COR-L47 (cell line): ENCODE data around the gene IGSF9B.
"Not testable (repeated sequence)": the region's sequence is repeated elsewhere in the genome, so short reads cannot be mapped to it uniquely, and the experiment has no call there.

Source experiments
- DNase-seq: peaks from one replicate; lab custom pipeline; 2025; lab: John Stamatoyannopoulos, UW

The IGSF9B gene

GRCh38 chr11:133956650-133957633, at the start of gene IGSF9B:
Gene IGSF9B, minus strand, starts transcription at chr11:133956968. Its CDS starts 214 bp downstream, at chr11:133956754.
- peak; percentile 87 for DNase-seq

DNA sequence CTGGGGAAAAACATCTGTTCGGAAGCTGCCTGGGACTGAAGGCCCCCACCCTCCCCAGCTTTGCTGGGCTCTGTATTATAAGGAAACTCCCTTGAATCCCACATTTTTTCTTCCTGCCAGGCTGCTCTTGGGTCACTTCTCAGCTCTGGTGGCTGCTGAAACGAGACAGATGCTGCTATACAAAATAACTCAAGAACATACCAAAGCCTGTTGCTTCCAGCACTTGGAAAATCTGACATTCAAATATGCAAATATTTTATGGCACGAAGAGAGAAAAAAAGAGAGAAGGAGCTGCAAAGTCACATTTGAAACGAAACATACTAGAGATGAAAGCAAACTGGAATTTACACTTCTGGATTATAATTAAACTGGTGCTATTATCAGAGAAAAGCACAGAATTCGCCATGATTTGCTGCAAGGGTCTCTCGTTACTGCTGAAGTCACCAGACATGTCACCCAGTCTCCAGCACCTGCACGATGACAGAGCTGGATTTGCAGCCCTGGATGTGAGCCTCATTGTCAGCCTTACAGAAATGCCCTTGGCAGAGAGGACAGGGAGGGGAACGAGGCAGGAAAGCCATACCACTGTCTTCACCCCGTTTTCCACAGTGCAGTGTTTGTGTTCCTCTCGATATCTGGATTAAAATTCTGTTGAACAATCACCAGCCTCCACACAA, 47.9 kb upstream of the IGSF9B start:
- no peak for DNase-seq

DNA sequence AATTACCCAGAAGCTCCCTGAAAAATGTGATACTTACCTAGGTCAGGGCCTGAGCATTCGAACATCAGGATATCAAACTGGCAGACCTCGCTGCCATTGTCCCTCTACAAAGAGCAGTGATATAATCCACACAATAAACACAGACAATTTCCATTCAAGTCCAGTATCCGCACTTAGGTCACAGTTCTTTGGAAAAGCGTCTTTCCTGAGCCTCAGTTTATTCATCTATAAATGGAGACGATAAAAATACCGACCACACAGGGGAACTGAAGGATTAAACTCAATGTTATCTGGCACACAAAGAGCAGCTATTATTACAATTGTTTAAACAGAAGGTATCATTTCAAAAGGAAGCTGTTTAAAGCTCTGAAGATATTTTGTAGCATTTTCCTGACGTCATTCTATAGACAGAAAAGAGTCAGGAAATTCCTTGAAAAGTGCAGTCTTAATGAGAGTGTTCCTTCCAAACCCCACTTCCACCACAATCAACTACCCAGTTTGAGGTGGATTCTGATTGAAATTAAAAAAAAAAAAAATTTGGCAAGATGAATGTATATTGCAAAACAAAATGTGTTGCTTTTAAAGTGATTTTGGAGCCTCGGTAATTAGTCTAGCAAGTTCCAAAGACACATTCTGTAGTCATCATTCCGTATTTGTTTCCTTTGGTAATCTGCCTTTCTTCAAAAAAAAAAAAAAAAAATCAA, 47.2 kb upstream of the IGSF9B start:
- DNase-seq = no peak

DNA sequence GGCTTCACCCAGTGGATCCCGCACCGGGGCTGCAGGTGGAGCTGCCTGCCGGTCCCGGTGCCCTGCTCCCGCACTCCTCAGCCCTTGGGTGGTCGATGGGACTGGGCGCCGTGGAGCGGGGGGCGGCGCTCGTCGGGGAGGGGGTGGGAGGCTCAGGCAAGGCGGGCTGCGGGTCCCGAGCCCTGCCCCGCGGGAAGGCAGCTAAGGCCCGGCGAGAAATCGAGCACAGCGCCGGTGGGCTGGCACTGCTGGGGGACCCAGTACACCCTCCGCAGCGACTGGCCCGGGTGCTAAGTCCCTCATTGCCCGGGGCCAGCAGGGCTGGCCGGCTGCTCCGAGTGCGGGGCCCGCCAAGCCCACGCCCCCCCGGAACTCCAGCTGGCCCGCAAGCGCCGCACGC, 46.1 kb upstream of the IGSF9B start:
- not testable (repeated sequence) for DNase-seq

- not testable (repeated sequence) for DNase-seq
Measured at GRCh38 chr11:134002338-134002737, 45.6 kb upstream of the IGSF9B start.

GRCh38 chr11:134001596-134001995, 44.8 kb upstream of the IGSF9B start:
- no peak for DNase-seq

GRCh38 chr11:134001088-134001487, 44.3 kb upstream of the IGSF9B start:
- no peak for DNase-seq

GRCh38 chr11:133999355-133999754, 42.6 kb upstream of the IGSF9B start:
- DNase-seq = no peak

DNA sequence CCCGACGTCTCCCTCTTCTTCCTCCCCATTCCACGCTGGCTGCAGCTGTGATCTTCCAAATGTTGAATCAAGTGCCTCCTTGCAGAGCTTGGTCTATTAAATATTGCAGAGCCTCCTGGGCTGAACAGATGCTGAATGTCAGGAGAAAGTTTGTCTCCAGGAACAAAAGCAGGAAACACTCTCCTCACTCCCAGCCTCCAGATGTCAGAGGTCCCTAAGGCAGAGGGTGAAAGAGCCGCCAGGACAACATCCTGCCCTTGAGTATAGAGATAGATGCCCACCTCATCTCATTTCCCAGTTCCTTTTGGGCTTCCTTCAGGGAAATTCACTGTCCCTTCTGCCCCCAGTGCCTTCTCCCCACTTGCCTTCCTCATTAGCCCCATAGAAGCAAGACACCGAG, 40.8 kb upstream of the IGSF9B start:
- no peak for DNase-seq

- no peak for DNase-seq
Measured at GRCh38 chr11:133996671-133997070, 39.9 kb upstream of the IGSF9B start.

DNA sequence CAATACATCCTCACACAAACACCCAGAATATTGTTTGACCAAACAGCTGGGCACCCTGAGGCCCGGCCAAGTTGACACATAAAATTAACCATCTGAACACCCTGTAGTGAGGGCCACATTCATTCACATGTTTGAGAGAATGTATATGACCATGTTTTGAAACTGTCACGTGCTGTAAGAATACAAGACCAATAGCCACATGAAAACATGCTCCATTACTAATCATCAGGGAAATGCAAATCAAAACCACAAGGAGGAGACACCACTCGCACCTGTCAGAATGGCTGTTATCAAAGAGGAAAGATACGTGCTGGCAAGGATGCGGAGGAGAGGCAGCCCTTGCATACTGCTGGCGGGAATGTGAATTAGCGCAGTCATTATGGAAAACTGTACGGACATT, 38.3 kb upstream of the IGSF9B start:
- DNase-seq = no peak

- no peak for DNase-seq
Measured at GRCh38 chr11:133993921-133994320, 37.2 kb upstream of the IGSF9B start.

DNA sequence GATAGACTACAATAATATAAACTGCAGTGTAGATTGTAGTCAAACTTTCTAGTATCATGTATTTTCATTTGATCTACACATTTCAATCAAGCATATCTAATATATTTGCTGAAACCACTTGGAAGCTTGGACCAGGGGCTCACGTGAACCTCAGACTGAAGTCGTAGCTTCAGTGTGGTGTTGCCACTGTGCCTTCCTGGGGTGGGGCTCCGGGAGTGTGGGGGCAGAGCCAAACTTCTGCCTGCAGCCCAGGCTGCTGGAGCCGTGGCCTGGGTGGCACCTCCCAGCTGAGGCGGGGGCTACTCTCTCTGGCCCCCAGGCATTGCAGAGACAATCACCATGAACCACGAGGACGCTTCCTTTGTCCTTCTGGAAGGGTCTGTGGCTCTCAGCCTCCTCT, 36.3 kb upstream of the IGSF9B start:
- no peak for DNase-seq

- no peak for DNase-seq
Measured at GRCh38 chr11:133992121-133992520, 35.4 kb upstream of the IGSF9B start.

- no peak for DNase-seq
Measured at GRCh38 chr11:133991101-133991500, 34.3 kb upstream of the IGSF9B start.

DNA sequence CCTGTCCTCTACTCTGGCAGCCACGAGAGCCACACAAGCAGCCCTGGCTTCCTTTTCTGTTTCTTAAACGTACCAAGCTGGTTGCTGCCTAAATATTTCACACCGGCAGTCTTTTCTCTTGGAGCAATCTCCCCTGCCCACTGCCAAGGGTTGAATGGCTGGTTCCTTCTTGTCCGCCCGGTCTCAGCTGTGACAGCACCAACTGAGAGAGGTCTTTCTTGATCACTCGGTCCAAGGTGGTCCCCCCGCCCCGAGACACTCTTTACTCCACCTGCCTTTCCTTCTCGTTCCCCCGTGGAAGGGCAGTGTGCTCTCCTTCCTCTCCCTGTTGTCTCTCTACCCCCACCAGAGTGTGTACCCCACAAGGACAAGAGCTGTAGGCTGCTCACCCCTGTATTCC, 33.7 kb upstream of the IGSF9B start:
- no peak for DNase-seq

DNA sequence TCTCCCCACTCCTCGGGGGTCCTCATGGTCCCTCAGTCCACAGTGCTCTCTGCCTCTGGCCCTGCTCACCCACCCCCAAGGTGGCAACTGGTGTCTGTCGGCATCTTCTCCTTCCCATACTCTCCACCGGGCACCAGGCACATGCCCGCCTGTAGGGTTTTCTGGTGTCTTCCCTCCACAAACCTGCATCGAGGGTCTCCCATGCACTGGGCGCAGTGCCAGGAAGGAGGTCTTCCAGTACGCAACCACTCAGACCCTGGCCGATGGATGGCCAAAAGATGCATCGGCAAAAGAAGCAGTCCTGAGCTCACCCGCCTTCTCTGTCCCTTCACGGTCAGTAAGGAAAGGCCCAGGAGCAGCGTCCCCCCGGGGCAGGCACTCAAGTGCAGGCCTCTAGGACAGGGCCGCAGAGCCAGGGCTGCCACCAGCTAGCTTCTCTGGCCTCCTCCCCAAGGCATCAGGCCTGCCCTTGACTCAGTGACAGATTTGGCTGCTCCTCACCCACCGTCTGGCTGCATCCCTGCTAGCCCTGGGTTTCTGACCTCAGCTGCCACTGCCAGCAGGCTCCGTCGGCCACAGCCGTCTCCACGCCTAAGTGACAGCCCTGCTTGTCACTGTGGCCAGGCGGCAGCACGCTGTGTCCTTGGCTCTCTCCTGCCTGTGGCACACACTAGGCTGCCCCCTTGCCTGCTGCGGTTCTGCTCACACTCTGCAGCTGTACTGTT, 32.1 kb upstream of the IGSF9B start:
- no peak for DNase-seq

GRCh38 chr11:133987171-133987570, 30.4 kb upstream of the IGSF9B start:
- DNase-seq = no peak

DNA sequence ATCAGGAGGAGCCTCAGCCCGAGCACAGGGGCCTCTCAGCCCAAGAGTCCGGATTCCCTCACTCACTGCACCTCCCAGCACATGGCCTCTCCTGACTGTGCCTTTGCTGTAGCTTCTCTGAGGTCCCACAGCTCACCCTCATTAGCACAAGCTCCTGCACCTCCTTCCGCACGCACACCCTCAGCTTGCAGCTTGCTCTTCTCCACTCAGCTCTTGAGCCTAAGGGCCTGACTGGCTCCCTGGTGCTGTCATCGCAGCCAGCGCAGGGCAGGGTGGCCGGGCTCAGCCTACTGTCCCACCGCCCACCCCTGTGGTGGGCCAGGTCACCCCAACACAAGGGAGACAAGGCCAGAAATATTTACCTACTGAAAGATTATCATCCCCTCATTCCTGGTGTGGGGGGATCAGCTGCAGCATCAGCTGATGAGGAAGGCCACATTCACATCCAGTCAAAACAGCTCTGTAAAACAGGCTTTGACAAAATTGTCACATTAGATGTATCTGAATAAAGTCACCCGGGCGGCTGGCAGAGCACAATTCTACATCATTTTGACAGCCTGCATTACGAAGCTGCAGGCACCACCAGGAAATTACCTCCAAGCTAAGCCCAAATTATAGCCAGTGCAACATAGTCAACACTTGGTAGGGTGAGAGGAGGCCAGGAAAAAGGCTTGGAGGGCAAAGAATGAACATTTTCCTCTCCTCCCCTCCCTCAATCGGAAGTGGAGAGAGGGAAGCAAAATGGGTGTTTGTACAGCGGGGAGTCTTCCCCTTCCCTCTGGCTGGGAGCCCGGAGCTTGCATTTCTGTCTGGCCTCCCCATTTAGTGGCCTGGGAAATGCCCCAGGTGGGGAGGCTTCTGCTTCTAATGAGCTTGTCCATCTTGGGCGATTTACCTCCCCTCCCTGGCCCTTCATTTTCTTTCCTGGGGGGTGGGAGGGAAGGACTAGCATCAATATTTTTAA, 29.5 kb upstream of the IGSF9B start:
- peak; percentile 75 for DNase-seq

DNA sequence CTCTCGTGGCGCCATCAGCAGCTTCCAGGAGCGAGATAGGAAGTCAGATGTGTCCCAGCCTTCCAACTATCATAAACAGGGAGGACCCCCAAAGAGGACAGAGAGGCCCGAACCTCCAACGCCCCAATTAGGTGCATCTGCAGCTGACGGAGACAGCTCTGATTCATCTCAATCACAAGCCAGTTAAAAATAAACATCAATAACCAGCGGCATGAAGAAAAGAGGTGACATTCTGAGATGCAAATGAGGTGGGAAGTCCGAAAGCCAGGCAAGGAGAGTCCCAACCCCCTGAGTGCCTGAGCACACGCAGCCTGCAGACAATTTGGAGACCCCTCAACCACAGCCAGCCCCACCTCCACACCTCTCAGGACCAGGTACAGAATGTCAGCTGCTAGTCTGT, 28.1 kb upstream of the IGSF9B start:
- no peak for DNase-seq
